Measurements from ENCODE around the gene TP53AIP1.
"Not testable (repeated sequence)": the region's sequence is repeated elsewhere in the genome, so short reads cannot be mapped to it uniquely, and the experiment has no call there.

Gene TP53AIP1

GRCh38 chr11:128924510-128925249 lies 18.0 kb downstream of the TP53AIP1 start:
- Histone ChIP-seq H3K36me3 (replicated peaks) (no peaks in the 10 kb centered on the region), H3K4me3 (ENCODE audit: low read depth, low read length) (no peak overlapping the region), H3K27ac (no peak overlapping the region), H3K27me3 (replicated peaks) (peaks cover 11% of the 10 kb centered on the region)
- no peak for DNase-seq
- TF ChIP-seq CTCF (IDR thresholded peaks at IDR 0.05; ENCODE audit: low read depth, low read length, missing control alignments), result no peak
- in situ Hi-C loops (cut with HindIII; ENCODE audit: low pct_ligation_motif_present, low sequenced_read_pairs), result no loop called here

GRCh38 chr11:128924104-128924503 lies 18.6 kb downstream of the TP53AIP1 start:
- Histone ChIP-seq H3K4me3 (ENCODE audit: low read depth, low read length) (no peak overlapping the region), H3K27ac (no peak overlapping the region), H3K36me3 (replicated peaks) (no peaks in the 10 kb centered on the region), H3K27me3 (replicated peaks) (peaks cover 11% of the 10 kb centered on the region)
- no peak for TF ChIP-seq CTCF (IDR thresholded peaks at IDR 0.05; ENCODE audit: low read depth, low read length, missing control alignments)
- in situ Hi-C loops (cut with HindIII; ENCODE audit: low pct_ligation_motif_present, low sequenced_read_pairs), result no loop called here
- DNase-seq, result no peak

- Histone ChIP-seq H3K27me3 (replicated peaks) (peaks cover 11% of the 10 kb centered on the region), H3K4me3 (ENCODE audit: low read depth, low read length) (no peak overlapping the region), H3K36me3 (replicated peaks) (no peaks in the 10 kb centered on the region), H3K27ac (no peak overlapping the region)
- TF ChIP-seq CTCF (IDR thresholded peaks at IDR 0.05; ENCODE audit: low read depth, low read length, missing control alignments), result no peak
- DNase-seq, result no peak
- in situ Hi-C loops (cut with HindIII; ENCODE audit: low pct_ligation_motif_present, low sequenced_read_pairs), result no loop called here
Observed at GRCh38 chr11:128921793-128922192, 20.9 kb downstream of the TP53AIP1 start.

GRCh38 chr11:128920666-128921065 lies 22.0 kb downstream of the TP53AIP1 start:
- no peak overlapping the region for H3K27ac ChIP-seq
- in situ Hi-C loops (cut with HindIII; ENCODE audit: low pct_ligation_motif_present, low sequenced_read_pairs), result no loop called here
- H3K4me3 ChIP-seq (ENCODE audit: low read depth, low read length), result no peak overlapping the region
- no peaks in the 10 kb centered on the region for H3K36me3 ChIP-seq (replicated peaks)
- peaks cover 11% of the 10 kb centered on the region for H3K27me3 ChIP-seq (replicated peaks)
- no peak for TF ChIP-seq CTCF (IDR thresholded peaks at IDR 0.05; ENCODE audit: low read depth, low read length, missing control alignments)
- no peak for DNase-seq

- H3K36me3 ChIP-seq (replicated peaks); H3K27me3 ChIP-seq (replicated peaks); in situ Hi-C loops (cut with HindIII; ENCODE audit: low pct_ligation_motif_present, low sequenced_read_pairs); H3K27ac ChIP-seq; DNase-seq; H3K4me3 ChIP-seq (ENCODE audit: low read depth, low read length): not testable (repeated sequence)
Observed at GRCh38 chr11:128919635-128920034, 23.0 kb downstream of the TP53AIP1 start.

- TF ChIP-seq CTCF (IDR thresholded peaks at IDR 0.05; ENCODE audit: low read depth, low read length, missing control alignments), result no peak
- Histone ChIP-seq H3K36me3 (replicated peaks) (no peaks in the 10 kb centered on the region), H3K4me3 (ENCODE audit: low read depth, low read length) (no peak overlapping the region), H3K27me3 (replicated peaks) (peaks cover under 1% of the 10 kb centered on the region), H3K27ac (no peak overlapping the region)
- DNase-seq, result no peak
- in situ Hi-C loops (cut with HindIII; ENCODE audit: low pct_ligation_motif_present, low sequenced_read_pairs), result no loop called here
Observed at GRCh38 chr11:128919216-128919615, 23.5 kb downstream of the TP53AIP1 start.

All from brain microvascular endothelial cell (primary cell).